GM18498 (cell line): Measurements from ENCODE around the gene NEMP1.
"Not testable (repeated sequence)": the region's sequence is repeated elsewhere in the genome, so short reads cannot be mapped to it uniquely, and the experiment has no call there.

Experiments
- ATAC-seq: cut with Tn5 transposase; IDR thresholded peaks from one replicate; pipeline ENCODE4 v1.9.1; 2021; ENCODE audit warnings: mild to moderate bottlenecking, moderate library complexity; ENCODE audit not compliant: unreplicated experiment

The NEMP1 gene

DNA sequence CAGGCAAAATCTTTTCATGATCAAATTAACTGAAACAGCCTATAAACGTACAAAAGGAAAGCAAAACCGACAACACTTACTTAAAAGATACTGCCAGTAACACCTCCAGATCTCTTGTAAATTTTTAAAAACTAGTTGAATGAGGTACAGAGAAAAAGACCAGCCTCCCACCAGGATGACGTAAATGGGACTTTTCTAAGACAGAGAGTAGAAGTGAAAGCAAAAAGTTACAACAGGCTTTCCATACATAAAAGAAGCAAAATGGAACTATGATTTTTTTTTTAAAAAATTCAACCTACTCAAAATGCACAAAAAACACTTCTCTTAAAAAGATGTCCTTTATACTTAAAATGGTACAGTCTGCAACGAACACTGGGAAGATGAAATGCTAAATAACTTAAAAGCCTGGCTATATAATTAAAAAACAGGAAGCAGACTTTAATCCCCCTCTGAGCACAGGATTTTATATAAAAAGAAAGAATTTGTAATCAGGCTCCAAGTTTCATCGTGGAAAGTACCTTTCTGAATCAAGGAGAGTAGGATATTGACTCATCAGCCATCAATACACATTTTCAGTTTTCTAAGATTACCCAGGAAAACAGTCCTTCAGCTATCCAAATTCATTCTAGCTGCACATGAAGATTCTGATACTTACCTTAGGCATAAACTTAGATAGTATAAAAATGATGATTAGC, 14.5 kb downstream of the NEMP1 start:
- peak; percentile 86 for ATAC-seq

DNA sequence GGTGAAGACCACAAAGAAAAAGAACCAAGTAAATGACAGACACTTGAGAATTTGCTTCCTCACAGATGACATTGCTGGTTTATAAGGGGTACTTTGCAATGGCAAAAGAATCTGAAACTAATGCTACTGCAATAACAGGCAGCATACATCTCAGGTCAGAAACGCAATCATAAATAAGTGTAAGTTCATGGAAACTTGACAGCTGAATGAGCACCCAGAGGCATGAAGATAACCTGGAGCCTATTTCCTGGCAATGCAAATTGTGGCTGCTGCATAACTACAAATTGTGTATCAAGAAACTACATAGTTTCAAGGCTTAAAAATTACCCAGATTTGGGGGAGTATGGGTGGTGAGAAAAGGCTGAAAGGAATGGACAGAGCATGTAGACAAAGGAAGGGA, 20.1 kb downstream of the NEMP1 start:
- ATAC-seq, result peak; percentile 61

DNA sequence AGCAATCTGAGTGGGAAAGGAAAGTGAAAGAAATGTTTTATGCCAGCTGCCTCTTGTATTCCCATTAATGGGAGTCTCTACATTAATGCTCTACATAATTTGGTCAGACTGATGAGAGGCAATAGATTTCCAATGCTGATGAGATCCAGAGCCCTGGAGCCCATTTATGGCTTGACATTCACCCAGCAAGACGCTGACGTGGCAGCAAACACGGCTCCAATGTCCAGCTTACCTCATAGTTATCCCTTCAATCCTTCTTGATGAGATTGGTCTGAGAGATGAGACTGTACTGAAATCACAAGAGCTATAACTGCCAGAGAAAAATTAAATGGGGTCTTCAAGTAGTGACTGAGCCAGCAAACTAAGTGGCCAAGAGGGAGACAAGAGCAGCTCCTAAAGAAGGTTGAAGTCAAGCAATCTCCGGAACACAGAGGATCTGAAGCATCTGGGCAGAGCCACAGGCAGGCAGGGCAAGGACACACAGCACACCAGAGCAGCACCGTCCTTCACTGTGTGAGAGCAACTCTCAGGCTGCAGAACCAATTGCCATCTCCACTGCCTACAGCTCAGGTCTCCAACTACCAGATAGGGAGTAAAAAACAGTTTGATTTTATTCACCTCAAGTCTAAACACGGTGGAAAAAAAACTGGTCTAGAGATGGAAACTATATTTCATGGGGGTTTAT, 21.4 kb downstream of the NEMP1 start:
- no peak for ATAC-seq

DNA sequence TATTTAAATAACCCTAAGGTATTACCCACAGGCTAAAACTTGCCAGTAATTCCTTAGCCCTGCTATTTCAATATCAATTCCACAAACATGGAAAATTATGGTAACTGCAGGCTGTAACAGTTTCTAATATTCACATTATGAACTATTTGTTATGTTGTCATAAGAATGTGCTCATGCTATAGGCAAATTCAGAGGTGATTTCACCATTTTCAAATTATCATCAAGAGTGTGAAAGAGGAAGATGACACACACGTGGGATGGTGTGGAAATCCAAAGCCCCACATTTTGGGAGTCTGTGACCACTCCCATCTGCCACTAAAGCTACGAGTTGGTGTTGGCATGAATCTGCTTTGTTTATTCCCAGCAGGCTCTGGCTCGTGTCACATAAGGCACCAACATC, 22.8 kb downstream of the NEMP1 start:
- no peak for ATAC-seq

DNA sequence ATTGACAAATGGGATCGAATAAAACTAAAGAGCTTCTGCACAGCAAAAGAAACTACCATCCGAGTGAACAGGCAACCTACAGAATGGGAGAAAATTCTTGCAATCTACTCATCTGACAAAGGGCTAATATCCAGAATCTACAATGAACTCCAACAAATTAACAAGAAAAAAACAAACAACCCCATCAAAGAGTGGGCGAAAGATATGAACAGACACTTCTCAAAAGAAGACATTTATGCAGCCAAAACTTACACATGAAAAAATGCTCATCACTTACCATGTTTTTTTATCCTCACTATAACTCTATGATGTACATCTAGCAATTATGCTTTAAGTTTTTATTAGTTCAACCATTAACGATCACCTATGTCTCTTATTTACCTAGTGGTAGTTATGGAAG, 24.7 kb downstream of the NEMP1 start:
- not testable (repeated sequence) for ATAC-seq

DNA sequence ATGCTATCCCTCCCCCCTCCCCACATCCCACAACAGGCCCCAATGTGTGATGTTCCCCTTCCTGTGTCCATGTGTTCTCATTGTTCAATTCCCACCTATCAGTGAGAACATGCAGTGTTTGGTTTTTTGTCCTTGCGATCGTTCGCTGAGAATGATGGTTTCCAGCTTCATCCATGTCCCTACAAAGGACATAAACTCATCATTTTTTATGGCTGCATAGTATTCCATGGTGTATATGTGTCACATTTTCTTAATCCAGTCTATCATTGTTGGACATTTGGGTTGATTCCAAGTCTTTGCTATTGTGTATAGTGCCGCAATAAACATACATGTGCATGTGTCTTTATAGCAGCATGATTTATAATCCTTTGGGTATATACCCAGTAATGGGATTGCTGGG, 25.4 kb downstream of the NEMP1 start:
- ATAC-seq, result not testable (repeated sequence)

DNA sequence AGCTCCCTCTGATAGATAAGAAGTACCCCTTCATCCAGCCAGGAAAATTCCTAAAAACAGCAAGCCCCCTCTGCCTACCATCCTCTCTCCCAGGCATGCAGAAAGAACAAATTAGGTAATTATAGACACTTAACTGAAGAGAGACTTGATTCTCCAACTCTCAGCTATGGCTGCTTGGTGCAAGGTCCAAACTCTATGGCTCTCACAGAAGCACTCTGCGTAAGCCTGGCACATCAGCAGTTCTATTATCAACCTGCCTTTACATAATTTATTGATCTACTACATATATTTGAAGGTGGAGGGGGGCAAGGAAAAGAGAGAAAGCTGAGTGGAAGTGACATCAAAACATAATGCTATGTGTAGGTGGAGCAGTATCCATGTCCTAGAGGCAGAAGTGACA, 27.6 kb downstream of the NEMP1 start:
- ATAC-seq, result no peak

DNA sequence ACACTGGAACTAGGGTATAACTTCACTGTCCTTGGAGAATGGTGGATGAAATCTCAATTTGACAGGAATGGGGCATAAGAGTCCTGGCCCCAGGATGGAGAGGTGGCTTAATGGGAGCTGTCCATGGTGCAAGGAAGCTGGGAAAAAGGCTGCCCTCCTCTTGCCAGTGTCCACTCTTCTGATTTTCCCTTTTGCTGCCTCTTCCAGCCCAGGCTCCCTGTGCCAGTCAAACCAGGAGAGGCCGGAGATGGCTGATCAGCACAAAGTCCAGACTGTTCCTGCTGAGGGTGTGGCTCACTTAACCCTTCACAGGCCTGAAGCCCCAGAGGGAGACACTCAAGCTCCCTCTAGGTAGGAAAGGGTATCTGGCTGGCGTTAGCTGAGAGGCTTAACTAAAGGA, 28.7 kb downstream of the NEMP1 start, which contains the start of gene MYO1A:
Gene MYO1A, minus strand, starts transcription at position 240 of the 400 bp plus-strand sequence. CDS start 1,806 bp downstream, outside the sequence.
- ATAC-seq, result no peak

DNA sequence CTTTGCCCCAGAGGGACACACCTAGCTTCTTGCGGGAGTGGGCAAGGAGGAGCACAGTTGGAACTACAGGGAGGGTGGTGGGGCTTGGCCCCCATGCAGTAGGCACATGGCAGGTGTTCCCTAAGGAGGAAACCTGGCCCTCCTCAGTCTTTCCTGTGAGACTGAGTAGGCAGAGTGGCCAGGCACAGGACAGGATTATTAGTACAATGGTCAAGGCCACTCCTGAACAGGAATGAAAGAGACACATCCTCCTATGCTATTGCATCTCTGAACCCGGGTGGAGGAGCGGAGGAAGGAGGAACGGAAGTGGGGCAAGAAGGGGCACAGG, 29.5 kb downstream of the NEMP1 start:
- ATAC-seq, result no peak

DNA sequence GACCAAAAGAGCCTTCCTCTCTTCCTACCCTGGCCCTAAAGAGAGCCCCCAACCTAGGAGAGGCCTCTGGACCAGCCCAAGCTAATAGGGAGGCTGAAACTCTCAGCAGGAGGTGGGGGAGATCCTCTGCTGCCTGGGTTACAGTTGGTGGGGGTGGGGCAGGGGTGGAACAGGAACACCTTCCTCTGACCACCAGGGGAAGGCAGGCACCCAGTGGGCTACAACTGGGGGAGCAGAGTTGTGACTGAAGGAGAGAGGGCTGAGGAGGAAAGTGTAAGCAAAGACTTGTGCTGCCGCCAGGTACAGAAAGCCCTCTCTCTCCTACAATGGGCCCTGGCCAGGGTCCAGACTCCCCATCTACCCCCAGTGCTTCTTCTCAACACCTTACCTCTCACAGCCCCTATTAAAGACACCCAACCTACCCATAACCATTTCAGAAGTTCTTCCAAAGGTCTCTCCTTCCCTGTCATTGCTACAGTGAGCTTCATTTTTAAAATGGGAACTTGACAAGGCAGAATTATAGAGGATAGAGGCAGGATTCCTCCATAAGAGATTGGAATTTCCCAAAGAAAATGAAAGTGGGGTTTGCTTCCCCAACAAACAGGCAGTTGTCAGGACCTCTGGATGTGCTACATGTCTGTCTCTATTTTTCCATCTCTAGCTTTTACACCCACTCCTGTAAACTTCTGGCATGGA, 30.0 kb downstream of the NEMP1 start:
- ATAC-seq, result no peak

DNA sequence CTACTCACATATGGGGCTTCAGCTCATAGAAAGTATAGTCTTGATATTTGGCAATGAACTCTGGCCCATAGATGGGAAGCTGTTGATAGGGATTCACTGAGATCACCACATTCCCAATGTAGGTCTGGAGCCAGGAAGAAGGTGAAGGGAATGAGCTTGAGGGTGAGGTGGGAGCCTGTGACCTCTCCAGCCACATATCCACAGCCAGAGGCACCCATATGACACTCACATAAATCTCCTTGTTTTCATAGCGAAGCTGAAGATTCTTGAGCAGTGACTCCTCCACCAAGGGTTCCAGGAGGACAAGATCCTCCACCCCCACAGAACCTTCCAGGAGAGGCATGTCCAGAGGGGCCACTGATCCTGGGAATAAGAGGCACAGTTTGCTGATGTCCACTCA, 30.6 kb downstream of the NEMP1 start:
- ATAC-seq, result no peak

DNA sequence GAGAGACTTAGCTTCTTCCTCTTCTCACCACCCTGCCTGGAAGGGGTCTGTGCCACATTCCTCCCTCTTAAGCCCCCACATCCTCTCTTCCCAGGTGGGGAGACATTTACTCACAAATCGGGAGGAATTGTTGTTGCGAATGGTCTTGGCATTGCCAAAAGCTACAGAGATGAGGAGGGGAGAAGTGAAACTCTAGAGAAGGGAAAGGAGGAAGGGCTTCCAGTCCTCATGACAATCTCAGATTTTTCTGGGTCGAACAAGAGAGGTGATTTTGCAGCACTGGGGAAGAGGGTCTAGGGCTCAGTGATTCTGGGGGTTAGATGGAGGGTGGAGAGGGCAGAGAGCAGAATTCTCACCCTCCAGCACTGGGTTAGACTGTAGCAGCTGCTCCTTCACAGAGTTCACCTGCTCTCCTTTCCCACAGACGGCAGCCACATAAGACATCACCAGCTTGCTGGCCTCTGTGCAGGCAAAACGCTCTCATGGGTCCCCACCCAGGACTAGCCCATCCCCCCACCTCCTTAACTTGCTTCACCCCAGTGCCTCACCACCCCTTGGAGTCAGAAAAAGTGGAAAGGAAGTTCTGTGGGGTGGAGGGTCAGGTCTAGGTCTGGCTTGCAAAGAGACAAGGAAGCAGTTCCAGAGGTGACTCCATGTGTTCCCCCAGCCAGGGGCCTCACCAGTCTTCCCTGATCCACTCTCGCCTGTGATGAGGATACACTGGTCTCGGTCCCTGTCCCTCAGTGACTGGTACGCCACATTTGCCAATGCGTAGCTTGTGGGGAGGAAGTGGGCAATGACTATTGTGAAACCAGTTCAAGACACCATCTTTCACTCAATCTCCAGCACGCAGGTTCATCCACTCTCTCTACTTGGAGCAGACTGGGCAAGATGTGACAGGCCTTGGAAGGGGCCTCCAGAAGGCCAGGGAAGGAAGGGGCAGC, 31.4 kb downstream of the NEMP1 start:
- ATAC-seq, result peak; percentile 67

DNA sequence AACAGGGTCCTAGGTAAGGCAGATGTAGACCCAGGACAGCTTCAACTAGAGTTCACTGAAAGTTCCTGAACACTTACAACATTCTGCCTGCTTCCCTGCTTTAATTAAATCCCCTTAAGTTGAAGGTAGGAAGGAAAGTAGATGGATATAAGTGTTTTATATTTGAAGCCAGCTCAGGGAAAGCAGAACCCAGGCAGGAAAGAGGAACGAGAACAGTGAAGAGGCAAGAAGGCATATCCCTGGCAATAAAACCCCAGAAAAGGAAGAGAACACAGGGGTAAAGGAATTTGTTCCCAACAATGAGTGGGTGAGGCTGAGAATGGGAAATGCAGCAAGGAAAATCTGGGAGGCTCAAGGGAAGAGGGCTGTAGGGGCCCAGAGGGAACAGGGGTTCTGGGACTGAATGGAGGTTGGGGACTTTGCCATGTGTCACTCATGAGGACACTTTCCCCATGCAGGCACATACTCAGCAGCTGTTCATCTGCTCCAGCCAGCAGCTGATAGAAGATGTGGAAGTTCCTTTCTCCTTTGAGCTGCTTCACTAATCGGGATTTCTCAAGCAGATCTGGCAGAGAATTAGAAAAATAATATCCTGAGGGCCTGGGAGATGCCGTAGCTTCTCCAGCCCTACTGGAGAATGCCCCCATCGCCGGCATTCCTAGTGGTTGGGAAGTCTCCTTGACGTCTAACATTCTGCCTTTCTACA, 32.4 kb downstream of the NEMP1 start:
- no peak for ATAC-seq

DNA sequence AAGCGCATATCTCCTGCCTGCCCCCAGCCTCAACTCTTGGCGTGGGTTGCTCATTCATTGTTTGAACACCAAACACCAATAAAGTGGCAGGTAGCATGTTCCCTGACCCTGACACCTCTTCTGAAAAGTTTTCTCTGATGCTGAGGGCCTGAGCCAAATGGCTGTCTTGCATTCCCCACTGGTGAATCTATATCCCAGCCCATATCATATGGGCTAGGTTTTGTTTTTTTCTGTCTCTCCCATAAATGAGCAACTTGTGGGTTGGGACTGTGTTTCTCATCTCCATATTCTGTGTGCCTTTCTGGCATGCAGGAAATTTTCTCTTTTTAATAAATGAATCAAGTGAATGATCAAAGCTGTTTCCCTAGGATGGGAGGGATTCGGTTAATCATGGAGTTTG, 33.7 kb downstream of the NEMP1 start:
- ATAC-seq, result no peak

DNA sequence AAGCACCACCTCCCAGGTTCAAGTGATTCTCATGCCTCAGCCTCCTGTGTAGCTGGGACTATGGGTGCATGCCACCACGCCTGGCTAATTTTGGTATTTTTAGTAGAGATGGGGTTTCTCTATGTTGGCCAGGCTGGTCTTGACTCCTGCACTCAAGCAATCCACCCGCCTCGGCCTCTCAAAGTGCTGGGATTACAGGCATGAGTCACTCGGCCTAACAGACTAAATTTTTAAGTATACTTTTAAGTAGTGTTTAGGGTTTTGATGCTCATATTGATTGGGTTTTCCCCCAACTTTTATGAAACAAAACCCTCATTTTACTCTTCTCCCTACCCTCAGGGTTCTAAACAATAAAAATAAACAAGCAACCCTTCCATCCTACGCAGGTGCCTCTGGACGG, 34.1 kb downstream of the NEMP1 start:
- ATAC-seq, result no peak

DNA sequence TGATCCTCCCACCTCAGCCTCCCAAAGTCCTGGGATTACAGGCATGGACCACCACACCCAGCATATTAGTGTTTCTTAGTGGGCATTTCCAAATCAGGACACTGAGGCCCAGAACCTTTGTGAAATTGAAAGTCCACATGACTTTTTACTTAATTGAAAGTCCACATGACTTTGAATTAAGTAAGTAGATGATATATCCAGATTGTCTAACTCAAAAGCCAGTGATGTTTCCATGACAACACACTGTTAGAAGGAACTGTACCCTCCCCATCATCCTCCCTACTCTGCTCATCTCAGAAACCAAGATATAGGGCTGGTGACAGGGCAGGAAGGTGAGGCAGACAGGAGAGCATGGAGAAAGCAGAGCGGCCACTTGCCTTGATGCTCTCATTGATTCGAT, 35.9 kb downstream of the NEMP1 start:
- no peak for ATAC-seq

DNA sequence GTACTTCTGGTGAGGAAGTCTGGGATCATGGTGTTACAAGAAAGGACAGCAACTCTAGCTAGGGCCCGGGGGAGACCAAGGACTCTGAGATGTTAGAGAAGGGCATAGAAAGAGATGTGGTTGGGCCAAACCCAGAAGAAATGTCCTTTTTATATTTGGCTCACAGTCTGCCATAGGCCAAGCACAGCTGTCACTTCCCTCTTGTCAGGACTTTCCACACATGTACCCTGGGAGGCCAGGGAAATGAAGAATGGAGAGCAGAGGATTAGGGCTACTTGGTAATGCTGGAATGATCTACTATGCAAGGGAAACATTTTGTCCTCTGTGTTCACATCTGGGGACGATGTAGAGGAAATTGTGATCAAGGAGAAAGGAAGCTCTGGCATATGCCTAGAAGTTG, 37.8 kb downstream of the NEMP1 start:
- no peak for ATAC-seq

DNA sequence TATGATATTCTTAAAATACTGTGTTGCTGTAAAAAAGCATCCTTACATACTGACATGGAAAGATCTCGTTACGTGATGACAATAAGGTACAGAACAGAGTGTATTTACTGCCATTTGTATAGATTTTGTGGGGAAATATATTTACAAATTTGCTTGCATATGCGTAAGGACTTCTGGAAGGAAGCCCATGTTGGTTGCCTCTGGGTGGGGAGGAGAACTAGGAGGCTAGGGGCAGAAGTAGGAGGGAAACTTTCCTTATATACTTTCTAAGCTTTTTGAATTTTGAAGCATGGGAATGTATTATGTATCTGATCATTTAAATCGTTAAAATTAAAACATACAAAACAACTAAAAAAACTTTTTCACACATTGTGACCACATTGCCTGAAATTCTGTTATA, 38.4 kb downstream of the NEMP1 start:
- ATAC-seq, result no peak

DNA sequence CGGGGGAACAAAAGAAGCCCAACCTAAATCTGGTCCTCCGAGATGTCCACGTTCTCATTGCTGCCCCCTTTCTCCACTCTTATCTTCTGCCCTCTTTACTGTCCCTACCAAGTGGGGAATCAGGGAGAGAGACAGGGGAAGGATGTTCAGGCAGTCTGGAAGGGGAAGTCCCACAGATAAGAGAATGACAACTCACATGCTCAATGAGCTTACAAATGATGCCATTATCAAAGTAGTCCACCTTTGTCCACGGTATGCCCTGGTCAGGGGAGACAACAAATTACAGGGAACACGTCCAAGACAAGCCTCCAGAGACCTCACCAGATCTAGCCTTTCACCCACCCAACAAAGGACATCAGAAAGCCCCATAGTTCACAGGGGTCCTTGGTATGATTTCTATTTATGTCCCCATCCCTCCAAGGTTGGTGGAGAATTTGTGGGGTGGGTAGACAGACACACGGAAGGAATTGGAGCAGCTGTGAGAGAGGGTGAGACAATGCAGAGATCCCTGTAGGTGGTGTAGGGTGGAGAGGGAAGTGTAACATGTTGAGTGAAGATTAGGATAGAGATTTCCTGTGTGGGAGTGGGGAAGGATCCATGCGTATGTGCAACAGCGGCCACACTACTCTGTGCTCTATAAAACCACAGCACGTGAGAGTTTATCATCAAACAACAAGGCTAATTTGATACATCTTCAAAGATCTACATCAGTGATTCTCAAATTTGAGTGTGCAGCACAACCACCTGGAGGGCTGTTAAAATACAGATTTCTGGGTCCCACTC, 39.4 kb downstream of the NEMP1 start:
- no peak for ATAC-seq

DNA sequence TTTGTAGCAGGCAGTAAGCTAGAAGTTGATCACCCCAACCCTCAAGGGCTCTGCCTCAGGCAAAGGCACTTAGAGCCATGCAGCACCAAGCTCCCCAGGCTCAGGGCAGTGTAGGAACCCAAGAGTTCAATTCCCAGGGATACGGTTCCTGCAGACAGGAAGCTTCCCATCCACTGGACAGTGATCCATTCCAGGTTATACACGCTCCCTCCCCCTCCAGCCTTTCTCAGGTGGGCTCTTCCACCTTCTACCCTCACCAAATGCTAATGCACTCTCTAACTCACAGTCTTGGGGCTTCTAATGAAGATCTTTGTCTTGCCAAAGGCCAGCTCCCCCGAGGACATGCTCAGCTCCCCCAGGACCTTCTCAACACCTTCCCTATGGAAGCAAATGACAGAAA, 41.3 kb downstream of the NEMP1 start:
- ATAC-seq, result no peak
